ENCODE data around the gene GRIN1.

DNA sequence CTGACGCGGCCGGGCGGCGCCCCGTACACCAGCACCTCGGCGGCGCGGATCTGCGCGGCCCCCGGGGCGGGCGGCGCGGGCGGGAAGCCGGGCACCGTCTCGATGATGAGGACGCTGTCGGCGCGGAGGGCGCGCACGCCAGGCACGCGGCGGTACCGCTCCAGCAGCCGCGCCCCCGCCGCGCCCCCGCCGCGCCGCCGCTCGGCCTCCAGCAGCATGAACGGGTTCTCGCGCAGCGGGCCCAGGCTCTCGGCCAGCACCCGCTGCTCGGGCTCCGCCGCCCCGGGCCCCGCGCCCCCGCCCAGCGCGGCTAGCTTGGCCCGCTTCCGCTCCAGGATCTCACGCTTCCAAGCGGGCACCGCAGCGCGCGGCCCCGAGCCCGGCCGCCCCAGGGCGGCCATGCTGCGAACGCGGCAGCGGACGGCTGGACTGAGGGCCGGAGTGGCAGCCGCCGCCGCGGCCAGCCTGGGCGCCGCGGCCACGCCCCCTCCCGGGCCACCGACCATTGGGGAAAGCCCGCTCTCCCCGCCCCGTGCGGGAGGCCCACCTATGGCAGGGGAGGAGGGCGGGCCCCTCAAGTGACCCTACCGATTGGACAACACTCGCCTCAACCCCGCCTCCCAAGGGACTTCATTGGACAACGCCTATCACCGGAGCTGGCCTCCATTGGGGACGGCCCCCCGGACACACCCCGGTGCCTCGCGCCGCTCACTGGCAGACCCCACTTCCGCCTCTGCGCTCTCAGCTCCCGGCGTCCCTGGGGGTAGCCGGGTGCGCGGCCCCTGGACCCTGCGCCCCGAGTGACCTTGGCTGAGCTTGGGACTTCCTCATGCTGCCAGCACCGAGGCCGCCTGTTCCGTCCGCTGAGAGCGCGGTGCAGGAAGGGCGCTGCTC, 61.6 kb downstream of the GRIN1 start, which contains the start of gene TPRN:
- no peak for TF ChIP-seq ZNF207 (IDR thresholded peaks at IDR 0.05; ENCODE audit: borderline replicate concordance)
- TF ChIP-seq, protein P1, sequence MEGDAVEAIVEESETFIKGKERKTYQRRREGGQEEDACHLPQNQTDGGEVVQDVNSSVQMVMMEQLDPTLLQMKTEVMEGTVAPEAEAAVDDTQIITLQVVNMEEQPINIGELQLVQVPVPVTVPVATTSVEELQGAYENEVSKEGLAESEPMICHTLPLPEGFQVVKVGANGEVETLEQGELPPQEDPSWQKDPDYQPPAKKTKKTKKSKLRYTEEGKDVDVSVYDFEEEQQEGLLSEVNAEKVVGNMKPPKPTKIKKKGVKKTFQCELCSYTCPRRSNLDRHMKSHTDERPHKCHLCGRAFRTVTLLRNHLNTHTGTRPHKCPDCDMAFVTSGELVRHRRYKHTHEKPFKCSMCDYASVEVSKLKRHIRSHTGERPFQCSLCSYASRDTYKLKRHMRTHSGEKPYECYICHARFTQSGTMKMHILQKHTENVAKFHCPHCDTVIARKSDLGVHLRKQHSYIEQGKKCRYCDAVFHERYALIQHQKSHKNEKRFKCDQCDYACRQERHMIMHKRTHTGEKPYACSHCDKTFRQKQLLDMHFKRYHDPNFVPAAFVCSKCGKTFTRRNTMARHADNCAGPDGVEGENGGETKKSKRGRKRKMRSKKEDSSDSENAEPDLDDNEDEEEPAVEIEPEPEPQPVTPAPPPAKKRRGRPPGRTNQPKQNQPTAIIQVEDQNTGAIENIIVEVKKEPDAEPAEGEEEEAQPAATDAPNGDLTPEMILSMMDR (CRISPR knock-in tag; IDR thresholded peaks at IDR 0.05) = no peak
- TF ChIP-seq ADNP (CRISPR knock-in tag; IDR thresholded peaks at IDR 0.05) = no peak
- TF ChIP-seq KAT8 (CRISPR knock-in tag; IDR thresholded peaks at IDR 0.05) = peak; percentile 95
- TF ChIP-seq FOXK1 (CRISPR knock-in tag; IDR thresholded peaks at IDR 0.05; ENCODE audit: borderline replicate concordance, low read depth) = peak; percentile 63
- TF ChIP-seq, protein P2, sequence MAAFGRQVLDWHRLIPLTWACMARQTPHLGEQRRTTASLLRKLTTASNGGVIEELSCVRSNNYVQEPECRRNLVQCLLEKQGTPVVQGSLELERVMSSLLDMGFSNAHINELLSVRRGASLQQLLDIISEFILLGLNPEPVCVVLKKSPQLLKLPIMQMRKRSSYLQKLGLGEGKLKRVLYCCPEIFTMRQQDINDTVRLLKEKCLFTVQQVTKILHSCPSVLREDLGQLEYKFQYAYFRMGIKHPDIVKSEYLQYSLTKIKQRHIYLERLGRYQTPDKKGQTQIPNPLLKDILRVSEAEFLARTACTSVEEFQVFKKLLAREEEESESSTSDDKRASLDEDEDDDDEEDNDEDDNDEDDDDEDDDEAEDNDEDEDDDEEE (CRISPR knock-in tag; IDR thresholded peaks at IDR 0.05) = peak; percentile 27; the same call in 1 of the 2 replicates
- TF ChIP-seq HOXA3 (CRISPR knock-in tag; IDR thresholded peaks at IDR 0.05) = peak; percentile 82
- 0 out of 2 replicates have a peak, but pooled peaks have one; percentile 36 for TF ChIP-seq RFX5 (IDR thresholded peaks at IDR 0.05; ENCODE audit: low read depth, low read length)

Measured in HepG2 (cell line).